H54 (cell line): ENCODE results near the gene ZNF205.
"Not testable (repeated sequence)": the region's sequence is repeated elsewhere in the genome, so short reads cannot be mapped to it uniquely, and the experiment has no call there.

Source experiments
- DNase-seq: peaks from one replicate; pipeline ENCODE4 v3.0.0; 2011; ENCODE audit warnings: low spot score, mixed read lengths; ENCODE audit not compliant: insufficient read length
- FAIRE-seq: peaks from 3 replicates; lab custom pipeline; 2011; peaks lifted over from hg19 to GRCh38; lab: Jason Lieb, UNC
- POLR2A ChIP-seq: IDR thresholded peaks from 2 replicates; pipeline ENCODE4 v1.6.1; 2011; ENCODE audit warnings: low read depth, mild to moderate bottlenecking, low read length

Gene ZNF205

GRCh38 chr16:3074860-3075522 is 37.4 kb upstream of the ZNF205 start:
- no peak for TF ChIP-seq POLR2A
- DNase-seq (no peak), FAIRE-seq (no peak)

DNA sequence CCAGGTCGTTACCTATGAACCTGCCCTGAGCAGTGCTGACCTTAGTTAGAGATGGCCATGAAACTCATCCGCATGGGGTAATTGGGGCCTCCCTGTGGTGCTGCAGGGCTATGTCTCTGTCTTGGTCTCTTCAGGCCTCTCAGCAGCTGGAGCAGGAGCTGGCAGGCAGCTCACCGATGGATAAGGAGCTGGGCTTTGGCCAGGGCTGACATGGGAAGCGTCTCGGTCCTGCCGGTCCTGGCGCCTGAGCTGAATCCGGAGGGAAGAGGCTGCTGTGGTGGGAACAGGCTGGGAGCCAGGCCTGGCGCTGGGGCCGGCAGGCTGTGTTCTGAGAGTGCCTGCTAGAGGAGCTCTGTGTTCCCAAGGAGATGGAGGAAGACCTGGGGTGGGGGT is 36.9 kb upstream of the ZNF205 start:
- FAIRE-seq (no peak), DNase-seq (no peak)
- no peak for TF ChIP-seq POLR2A

- DNase-seq, FAIRE-seq: not testable (repeated sequence)
These were observed 36.4 kb upstream of the ZNF205 start for GRCh38 chr16:3075946-3076345.

GRCh38 chr16:3076577-3076976 is 35.8 kb upstream of the ZNF205 start:
- FAIRE-seq (no peak), DNase-seq (no peak)
- no peak for TF ChIP-seq POLR2A

- DNase-seq (no peak), FAIRE-seq (no peak)
- no peak for TF ChIP-seq POLR2A
These were observed 32.4 kb upstream of the ZNF205 start for GRCh38 chr16:3080024-3080423.

DNA sequence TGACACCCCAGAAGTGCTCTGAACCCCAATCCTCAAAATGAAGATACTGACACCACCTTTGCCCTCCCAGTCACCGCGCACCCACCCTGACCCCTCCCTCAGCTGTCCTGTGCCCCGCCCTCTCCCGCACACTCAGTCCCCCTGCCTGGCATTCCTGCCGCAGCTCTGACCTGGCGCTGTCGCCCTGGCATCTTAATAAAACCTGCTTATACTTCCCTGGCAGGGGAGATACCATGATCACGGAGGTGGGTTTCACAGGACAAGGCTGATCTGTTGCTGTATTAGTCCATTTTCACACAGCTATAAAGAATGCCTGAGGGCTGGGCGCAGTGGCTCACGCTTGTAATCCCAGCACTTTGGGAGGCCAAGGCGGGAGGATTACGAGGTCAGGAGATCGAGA is 30.4 kb upstream of the ZNF205 start:
- FAIRE-seq, result not testable (repeated sequence)

DNA sequence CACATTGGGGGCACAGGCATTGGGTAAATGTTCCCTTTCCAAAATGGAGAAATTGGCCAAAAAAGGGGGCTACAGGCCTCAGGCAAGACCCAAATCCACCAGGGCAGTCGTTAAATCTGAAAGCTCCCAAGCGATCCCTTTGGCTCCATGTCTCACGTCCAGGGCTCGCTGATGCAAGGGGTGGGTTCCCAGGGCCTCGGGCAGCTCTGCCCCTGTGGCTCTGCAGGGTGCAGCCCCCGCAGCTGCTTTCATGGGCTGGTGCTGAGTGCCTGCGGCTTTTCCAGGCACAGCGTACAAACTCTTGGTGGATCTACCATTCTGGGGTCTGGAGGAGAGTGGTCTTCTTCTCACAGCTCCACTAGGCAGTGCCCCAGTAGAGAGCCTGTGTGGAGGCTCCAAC is 29.0 kb upstream of the ZNF205 start:
- not testable (repeated sequence) for DNase-seq, FAIRE-seq

More for the DNA sequence above, 30.4 kb upstream of the ZNF205 start:
- DNase-seq, result not testable (repeated sequence)

DNA sequence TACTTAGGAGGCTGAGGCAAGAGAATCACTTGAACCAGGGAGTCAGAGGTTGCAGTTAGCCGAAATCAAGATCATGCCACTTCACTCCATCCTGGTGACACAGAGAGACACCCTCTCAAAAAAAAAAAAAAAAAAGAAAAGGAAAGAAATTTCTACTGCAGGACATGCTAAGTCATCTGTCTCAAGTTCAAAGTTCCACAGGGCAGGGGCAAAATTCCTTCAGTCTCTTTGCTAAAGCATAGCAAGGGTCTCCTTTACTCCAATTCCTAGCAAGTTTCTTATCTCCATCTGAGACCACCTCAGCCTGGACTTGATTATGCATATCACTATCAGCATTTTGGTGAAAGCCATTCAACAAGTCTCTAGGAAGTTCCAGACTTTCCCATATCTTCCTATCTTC is 27.9 kb upstream of the ZNF205 start:
- DNase-seq (no peak), FAIRE-seq (no peak)
- TF ChIP-seq POLR2A, result no peak

DNA sequence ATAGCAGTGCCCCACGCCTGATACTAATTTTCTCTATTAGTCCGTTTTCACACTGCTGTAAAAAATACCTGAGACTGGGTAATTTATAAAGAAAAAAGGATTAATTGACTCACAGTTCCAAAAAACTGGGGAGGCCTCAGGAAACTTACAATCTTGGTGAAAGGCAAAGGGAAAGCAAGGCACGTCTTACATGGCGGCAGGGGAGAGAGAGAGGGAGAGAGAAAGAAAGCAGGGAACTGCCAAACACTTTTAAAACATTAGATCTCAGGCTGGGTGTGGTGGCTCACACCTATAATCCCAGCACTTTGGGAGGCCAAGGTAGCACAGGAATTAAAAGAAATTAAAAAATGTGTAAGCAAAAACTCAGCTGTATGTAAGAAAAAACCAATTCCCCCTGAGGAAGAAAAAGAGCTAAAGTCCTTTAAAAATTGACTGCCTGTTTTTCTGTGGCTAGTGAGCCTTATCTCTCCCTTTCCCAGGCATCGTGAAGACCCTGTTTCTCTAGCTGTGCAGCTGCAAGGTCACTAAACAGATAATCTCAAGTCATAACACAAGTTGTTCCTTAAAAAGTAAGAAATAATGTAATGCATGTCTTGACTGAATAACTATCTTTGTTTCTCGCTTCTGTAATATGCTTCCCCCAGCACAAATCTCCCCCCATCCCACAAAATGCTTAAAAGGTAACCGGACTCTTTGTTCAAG is 27.3 kb upstream of the ZNF205 start:
- DNase-seq (no peak), FAIRE-seq (no peak)
- TF ChIP-seq POLR2A, result no peak

GRCh38 chr16:3085868-3086595 is 26.4 kb upstream of the ZNF205 start:
- TF ChIP-seq POLR2A, result no peak
- DNase-seq, result no peak
- FAIRE-seq, result no peak

DNA sequence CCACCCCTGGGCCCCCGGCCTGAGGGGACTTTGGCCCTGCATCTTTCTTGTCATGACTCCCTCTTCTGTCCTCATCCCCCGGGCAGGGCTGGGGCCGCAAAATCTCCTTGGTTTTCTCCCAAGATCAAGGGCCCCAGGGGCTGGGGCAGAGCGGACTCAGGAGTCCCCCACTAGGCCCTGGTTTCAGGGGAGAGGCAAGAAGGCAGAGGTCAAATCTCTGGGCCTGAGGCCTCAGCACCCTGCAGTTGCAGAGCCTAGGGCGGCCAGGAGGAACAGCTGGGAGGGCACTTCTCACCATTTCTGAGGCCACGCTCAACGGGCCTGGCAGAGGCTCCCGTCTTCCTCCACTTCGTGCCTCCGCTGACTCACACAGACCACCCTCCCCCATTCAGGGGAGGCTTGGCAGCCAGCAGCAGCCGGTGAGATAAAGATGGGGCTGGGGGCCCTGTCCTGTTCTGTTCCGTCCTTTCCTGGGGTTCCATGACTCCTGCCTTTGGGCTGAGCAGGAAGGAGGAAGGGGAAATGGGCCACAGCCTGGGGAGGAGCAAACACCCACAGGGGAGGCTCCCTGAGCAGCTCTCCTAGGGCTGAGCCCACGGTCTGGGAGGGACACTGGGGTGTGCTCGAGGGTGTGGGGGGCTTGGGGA is 25.7 kb upstream of the ZNF205 start:
- no peak for DNase-seq
- FAIRE-seq, result no peak
- TF ChIP-seq POLR2A, result no peak

- no peak for DNase-seq
- FAIRE-seq, result no peak
- TF ChIP-seq POLR2A, result no peak
These were observed 24.8 kb upstream of the ZNF205 start for GRCh38 chr16:3087243-3088235.

DNA sequence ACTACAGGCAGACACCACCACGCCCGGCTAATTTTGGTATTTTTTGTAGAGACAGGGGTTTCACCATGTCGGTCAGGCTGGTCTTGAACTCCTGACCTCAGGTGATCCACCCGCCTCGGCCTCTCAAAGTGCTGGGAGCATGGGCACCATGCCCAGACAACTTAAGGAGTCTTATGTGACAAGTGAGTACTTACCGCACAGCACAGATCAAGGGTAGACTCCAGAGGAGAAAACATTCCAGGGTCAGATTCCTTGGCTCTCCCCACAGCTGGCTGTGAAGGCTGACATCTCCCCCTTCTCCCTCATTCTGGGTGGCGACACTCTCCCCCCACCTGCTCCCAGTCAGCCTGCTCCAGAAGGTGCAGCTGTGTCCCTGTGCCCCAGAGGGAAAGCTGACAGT is 23.9 kb upstream of the ZNF205 start:
- TF ChIP-seq POLR2A, result no peak
- DNase-seq (no peak), FAIRE-seq (no peak)
